Measurements from ENCODE around the gene RARB.

Gene RARB

DNA sequence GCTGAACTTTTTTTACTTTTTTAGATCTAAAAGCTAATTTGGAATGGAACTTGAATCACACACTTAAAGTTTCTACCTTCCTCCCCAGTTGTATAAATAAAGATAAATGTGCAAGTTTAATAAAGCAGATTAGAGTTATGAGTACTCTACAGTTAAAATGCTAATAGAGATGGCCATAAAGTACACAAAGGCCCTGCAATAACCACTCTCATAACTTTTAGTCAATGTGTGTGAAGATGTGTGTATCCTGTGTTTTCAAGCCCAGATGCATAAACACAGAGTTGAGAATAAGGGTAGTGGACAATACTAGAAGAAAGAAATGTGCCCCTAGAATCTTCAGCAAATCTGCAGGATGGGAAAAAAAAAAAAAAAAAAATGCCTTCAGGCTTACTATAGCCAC is 191.3 kb downstream of the RARB start:
- DNase-seq, result no peak

DNA sequence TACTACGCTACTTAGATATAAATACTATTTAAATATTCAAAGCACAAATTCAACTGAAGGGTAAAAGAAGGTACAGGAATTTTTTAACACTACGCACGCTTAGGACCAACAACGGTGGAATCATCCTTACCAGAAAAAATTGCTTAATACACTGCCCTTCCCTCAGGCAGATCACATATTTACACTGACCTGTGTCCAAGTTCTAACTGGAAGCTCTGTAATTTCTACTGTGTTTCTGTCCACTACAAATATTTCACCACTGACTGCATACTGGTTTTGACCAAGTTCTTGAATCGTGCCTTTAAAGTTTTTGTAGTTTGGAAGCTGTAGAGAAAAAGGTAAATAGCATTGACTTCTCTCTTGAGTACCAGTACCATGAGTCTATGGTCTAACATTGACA is 192.4 kb downstream of the RARB start:
- DNase-seq, result no peak

DNA sequence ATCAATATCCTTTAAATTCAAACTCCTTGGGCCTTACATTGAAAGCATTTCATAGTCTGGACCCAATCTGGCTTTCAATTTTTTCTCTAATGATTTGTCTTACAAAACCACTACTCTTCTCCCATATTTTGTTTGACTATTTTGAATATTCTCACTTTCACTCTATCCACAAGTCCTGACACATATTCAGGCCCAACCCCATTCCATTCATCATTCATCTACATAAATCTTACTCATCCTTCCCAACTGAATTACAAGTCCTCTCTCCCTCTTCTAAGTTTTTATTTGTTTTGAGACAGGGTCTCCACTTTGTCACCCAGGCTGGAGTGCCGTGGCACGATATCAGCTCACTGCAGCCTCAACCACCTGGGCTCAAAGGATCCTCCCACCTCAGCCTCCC is 193.0 kb downstream of the RARB start:
- DNase-seq, result no peak

DNA sequence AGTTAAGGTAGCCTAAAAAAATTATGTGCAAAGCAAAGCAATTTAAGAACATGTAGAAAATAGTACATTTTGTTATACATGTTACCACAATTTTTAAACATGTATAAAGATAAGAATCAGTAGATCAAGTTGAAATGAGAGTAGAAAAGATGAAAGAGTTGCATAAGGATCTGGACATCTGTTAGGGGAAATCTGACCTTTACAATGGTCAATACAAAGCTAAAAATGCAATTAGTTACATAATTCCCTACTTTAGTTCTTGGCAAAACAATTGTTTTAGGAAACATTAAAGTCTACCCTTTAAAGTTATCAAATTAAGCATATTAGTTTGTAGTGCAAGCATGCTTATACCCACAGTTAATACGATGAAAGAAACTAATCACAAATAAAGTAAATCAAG is 203.9 kb downstream of the RARB start:
- no peak for DNase-seq

DNA sequence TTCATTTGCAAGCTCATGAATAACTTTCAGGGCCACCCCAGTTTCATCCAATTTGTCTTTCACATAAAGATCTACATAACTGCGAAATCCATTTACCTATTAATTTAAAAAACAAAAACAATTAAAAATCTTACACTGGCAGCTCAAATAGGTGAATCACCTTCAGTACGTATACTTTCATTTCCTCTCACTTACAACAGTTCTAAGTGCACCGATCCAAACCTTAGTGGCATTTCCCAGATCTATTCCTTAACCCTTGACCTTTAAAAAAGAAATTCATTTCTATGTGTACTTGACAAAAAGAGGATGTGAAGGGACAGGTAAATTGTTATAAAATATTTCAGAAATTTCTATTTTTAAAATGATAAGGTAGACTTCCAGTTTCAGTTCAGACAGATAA is 205.9 kb downstream of the RARB start:
- no peak for DNase-seq

DNA sequence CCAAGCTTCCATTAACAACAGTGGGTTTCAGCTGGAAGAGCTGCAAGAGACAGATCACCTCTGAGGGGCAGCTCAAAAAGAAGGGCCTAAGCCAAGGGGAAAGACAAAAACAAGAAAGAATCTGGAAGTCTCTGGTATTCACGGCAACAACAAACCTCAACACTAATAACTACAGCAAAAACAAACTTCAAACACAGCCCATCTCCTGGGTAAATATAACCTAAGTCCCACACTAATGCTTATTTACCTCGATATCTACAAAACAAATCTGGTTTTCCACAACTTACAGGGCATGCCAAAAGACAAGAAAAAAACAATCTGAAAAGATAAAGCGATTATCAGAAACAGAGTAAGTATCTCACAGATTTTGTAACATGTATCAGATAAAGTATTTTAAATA is 207.0 kb downstream of the RARB start:
- no peak for DNase-seq

Measured in activated CD4-positive, alpha-beta T cell treated with anti-CD3 and anti-CD28 coated beads, Interleukin-2, amount 50 U/mL, for 4 hours (primary cell).